NCI-H524 (cell line): ENCODE data around the gene KCNQ2.
A peak's percentile ranks its signal among the peaks of the same experiment; 100 is the strongest.

ENCODE experiments used
- DNase-seq, 2 experiments: peaks; one replicate each; lab custom pipeline; 2025; lab: John Stamatoyannopoulos, UW

Gene KCNQ2

GRCh38 chr20:63454731-63455567 lies 17.5 kb downstream of the KCNQ2 start:
- peak; percentile 55 to 80 for DNase-seq

DNA sequence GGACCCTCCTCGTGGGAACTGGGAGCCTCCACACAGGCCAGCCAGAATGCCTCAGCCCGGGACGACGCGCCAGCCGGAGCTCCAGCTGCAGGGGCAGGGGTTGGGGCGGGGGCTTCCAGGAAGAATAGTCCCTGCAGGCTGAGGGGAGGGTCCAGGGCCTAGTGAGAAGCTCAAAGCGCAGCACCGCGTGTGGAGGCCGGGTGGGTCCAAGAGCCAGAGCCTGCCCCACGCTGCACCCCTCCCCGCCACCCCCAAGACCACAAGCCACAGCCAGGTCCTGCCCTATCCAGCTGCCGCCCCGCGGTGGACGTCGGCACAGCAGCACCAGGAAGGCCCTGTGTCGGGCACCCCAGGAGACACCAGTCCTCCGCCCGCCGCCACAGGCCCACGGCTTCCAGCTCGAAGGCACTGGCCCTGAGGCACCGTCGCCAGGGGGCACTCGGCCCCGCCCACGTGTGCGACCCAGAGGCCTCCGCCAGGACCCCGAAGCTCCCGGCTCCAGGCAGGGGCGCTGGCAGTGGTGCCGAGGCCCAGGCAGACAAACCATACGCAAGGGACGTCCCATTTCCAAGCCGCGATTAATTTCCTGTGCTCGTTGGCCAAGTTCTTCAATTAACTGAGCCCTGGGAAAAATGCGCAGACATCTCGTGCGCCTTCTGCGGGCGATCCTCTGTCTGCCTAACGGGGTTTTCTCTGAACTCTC lies 19.5 kb downstream of the KCNQ2 start:
- no peak for DNase-seq

GRCh38 chr20:63452341-63452740 lies 20.1 kb downstream of the KCNQ2 start:
- no peak for DNase-seq

DNA sequence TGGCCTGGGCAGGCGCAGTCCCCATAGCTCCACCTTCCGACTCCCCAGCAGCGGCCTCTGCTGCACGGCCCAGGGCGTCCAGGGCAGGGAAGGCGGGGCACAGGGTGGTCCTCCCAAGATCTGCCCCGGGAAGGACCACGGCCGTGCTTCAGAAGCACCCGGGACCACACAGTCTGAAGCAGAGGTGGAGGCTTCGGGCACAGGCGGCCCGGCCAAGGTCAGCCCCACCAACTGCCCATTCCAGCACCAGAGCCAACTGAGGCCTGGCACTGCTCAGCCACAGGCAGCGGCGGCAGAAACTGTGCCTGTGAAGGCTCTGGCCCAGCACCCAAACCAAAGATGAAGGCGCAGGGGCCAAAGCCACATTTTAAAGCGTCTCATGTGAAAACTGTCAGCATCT lies 20.6 kb downstream of the KCNQ2 start:
- no peak for DNase-seq

DNA sequence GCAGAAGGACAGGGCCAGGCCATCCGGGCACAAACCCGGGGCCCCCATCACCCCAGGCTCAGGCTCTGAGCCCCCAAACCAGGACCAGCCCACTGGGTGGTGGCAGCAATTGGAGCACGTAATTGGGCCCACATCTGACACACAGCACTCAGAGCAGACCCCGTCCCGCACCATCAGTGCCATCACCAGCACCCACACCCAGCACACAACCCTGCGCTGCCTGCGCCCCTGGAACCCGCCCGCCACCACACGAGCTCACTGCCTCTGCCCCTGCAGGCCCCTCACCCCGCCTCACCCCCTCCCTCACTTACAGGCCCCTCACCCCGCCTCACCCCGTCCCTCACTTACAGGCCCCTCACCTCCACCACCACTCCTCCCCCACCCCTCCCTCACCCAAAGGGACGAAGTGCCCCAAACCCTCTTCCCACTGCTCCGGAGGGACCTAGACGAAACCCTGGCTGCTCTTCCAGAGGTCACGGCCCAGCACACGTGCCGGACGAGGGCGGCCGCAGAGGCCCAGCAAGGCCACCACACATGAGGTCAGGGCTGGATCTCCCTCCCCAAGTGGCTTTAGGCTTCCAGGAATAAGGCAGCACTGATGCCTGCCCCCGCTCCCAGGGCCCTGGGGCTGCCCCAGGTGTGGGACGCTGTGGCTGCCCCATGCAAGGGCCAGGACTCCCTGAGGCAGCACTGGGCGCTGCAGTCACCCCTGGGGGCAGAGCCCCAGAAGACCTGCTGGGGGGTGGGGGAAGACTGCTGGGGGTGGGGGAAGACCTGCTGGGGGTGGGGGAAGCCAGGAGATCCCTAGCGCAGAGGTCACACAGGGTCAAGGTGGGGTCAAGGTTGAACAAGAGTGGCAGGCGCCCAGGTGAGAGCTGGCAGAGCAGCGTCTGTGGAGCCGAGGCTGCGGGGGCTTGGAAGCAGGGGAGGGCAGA lies 22.4 kb downstream of the KCNQ2 start:
- no peak for DNase-seq

DNA sequence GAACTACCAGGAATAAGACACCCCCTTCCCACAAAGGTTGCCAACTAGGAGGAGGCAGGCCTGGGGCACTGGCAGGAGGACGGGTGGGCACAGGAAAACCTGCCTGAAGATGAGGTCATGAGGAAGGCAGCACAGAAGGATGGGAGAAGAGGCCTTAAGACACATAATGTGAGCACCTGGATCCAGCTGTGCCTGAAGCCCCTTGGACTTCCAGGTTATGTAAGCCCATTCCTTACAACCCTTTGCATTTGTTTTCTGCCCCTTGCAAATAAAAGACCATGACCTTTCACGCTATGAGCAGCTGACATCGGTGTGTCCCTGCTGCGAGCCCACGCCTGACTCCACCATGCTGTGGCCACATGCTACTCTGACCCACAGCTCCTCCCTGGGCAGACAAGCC lies 23.4 kb downstream of the KCNQ2 start:
- no peak for DNase-seq

DNA sequence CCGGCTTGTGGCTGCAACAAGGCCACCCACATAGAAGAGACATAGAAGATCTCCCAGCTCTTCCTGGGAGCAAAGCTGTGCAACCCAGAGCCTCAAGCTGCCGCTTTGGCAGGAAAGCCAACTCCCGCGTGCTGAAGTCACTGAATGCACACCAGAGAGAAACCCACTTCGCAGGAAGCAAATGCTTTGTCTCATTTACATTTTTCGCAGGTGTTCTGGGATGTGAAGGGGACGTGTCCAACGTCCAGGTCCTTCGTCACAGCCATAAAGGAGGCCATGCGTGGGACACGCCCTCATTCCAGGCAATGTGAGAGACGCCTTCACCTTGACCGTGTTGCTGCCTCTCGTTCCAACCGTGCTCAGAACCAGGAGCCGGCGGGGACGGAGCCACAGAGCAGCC lies 24.4 kb downstream of the KCNQ2 start:
- no peak for DNase-seq

DNA sequence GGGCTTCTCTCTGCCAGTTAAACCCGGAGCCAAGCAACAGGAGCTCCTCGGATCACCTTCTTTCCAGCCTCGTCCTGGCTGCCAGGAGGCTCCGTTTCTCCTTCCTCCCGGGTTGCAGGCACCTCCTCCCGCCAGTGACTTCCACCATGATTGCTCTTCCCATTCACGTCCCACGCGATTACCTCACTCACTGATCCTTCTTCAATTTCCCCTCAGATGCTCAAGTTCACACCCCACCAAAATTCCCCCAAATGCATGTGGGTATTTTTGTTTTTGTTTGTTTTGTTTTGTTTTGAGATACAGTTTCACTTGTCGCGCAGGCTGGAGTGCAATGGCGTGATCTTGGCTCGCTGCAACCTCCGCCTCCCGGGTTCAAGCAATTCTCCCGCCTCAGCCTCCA lies 25.1 kb downstream of the KCNQ2 start:
- DNase-seq: no peak

DNA sequence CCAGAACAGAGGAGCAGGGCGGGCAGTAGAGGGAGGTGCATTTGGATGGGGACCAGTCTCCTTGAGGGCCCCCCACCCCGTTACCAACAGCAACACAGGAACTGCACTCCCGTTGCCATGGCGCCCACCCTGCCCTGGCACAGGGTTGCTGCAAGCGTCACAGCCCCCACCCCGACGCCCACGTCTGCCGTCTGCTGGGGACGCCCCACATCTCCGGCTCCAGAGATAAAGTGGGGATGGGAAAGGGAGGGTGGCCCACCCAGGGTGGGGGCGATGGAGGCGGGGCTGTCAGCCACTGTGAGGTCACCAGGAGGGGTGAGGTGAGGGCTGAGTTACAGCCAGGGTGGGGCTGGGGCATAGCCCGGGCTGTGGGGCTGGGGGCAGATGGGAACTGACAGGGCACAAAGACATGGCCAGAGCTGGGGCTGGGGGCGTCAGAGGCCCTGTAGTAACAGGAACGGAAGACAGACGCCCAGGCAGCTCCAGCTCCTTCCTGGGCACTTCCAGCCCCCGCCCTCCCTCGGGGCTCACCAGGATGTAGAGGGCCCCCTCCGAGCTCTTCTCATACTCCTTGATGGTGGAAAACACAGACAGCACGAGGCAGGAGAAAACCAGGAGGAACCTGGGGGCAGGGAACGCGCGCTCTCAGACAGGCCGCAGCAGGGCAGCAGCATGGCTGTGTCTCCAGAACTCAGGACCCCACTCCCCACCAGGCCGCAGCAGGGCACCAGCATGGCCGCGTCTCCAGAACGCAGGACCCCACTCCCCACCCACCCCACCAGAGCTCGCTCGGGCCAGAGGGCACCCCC lies 26.0 kb downstream of the KCNQ2 start:
- DNase-seq: no peak

GRCh38 chr20:63445075-63445734 lies 27.2 kb downstream of the KCNQ2 start:
- no peak for DNase-seq

DNA sequence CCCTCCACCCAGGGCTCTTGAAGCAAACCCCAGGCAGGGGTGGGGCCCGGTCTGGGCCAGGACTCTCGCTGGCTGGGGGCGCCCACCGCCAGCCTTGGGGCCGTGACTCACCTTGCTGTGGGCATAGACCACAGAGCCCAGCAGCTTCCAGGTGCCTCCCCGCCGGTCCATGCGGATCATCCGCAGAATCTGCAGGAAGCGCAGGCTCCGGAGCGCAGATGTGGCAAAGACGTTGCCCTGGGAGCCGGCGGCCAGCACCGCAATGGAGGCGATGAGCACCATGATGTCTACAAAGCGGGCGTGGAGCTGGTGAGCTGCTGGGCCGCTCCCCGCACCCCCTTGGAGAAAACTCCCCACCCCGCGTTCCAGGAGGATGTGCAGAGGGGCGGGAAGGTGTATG lies 27.9 kb downstream of the KCNQ2 start:
- DNase-seq: no peak

DNA sequence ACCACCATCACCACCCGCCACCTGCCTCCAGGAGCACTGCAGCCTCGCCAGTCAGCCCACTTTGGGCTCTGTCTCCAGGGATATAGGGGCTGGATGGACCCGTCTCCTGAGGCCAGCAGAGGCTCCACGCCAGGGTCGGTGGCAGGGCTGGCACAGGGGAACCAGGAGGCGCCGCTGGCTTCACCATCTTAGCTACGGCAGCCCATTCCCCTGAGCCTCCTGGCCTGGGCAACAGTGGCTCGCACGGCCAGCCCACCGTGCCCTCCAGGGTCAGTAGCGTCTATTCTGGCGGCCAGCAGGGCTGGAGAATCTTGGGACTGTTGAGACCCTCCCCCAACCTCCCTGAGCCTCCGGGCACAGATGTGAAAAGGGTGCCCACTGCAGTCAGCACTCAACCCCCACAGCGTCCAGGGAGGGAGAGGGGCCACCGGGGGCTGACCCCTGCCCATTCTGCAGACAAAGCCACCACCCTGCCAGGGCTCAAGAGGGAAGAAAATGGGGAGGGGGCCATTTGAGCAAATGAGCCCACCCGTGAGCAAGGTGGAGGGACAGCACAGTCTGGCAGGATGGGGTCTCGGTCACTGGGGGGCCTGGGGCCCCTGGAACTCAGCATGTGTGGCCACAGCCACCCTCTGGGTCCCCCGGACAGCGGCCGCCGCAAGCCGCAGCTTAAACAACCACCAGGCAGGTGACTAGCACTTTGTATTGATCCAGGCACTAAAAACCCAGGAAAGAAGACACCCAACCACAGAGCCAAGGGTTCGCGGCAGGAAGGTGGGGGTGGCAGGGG lies 28.7 kb downstream of the KCNQ2 start:
- no peak for DNase-seq

DNA sequence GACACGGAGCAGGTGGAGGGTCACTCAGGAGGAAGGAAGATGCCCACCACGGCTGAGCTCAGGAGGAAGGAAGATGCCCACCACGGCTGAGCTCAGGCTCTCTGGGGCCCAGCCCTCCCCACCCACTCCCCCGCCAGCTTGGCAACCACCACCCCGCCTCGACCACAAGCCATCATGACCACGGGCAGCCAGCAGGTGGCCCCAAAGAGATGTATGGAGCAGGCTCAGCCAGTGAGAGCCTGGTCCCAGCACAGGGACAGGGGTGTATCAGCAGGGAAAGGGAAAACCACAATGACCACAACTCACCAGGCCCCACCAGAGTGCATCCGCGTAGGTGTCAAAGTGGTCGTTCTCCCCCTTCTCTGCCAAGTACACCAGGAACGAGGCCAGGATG lies 30.4 kb downstream of the KCNQ2 start:
- peak; percentile 21 to 71 for DNase-seq

GRCh38 chr20:63441136-63442099 lies 31.0 kb downstream of the KCNQ2 start:
- no peak for DNase-seq

- DNase-seq: no peak
Measured at GRCh38 chr20:63440366-63440955, 32.0 kb downstream of the KCNQ2 start.

GRCh38 chr20:63439866-63440265 lies 32.6 kb downstream of the KCNQ2 start:
- no peak for DNase-seq

DNA sequence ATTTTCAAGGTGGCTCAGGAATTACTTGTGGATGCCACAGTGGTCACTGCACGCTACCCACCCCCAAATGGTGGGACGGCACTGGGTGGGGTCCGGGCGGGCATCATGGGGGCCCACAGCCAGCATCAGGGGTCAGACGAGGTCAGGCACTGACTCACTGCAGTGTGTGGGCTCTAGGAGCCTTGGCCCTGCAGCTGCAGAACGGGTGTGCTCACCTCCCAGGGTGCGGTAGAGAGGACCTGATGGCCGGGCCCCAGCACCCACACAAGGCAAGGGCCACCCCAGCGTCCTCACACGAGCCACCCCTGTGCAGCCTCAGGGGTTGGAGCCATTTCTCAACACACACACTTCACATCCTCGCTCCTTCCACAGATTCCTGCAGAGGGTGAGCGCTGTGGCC lies 34.3 kb downstream of the KCNQ2 start:
- no peak for DNase-seq

DNA sequence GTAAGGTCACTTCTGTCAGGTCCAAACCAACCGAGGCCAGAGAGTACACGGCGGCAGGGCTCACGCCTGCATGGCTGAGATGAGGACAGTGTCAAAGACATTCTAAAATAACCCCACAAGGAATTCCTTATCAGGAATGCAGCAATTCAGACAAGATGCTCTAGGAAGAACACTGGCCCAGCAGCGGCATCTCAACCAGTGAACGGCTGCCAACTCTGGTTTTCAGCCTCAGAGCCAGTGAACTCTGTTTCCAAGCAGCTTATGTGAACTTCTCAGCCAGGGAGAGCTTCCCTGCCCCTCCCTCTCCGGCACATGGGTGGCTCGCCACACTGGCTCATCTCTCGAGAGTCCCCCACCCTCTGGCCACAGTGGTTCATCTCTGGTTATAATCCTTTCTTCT lies 36.9 kb downstream of the KCNQ2 start:
- no peak for DNase-seq
